ENCODE results near the gene ZBTB7C. TPM values are rescaled to one million over a fixed set of nuclear protein-coding genes. Genes with fewer than 3 reads are reported as not detected.

The ZBTB7C gene
- total and polyA plus RNA-seq, 8 donors = 3.0 to 47.8 (median 19.3) TPM

DNA sequence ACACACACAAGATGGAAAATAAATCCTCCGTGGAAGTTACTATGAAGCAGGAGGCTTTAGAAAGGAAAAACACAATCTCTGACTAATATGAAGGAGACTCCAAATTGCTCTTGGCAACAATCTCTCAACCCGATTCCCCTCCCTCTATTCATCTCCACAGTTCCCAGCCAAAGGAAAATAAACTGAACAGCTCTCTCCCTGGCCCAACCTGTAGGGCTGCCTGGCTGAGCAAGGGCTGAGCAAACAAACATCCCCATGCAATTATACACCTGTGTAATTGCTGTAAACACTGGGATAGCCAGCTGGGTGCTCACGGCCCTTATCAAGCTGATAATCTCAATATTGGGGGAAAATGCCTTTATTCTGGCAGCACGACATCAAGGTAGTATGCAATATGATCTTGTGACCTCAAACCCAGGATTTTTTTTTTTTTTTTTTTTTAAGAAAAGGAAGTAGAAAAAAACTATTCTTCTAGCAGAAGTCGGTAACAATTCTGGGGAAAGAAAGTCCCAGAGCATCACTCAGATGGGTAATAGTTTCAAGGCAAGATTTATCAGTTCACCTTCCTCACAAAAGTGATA is 275.4 kb downstream of the ZBTB7C start:
- peak; percentile 63 to 86 for DNase-seq
- Histone ChIP-seq H3K4me1 (peaks cover 27 to 70% (median 58%) of the 10 kb centered on the region in 4 donors), H3K27me3 (peaks cover 0 to 34% (median 18%) of the 10 kb centered on the region in 3 donors), H3K36me3 (no peaks in the 10 kb centered on the region), H3K9me3 (no peaks in the 10 kb centered on the region), H3K27ac (peak overlapping the region in 4 of 5 donors; percentile 60 to 87 (median 63)), H3K4me3 (peak overlapping the region in 1 of 4 donors; percentile 68)
- intact Hi-C loops (cut with DNase I; ENCODE audit: low total_unique reads) = no loop called here
- TF ChIP-seq POLR2AphosphoS5 (IDR thresholded peaks at IDR 0.05) (peak in 2 of 3 donors; percentile 23 to 36), POLR2A (IDR thresholded peaks at IDR 0.05) (no peak)
- WGBS, 5 donors = 11 to 21% (median 13%) methylated on average over 5 of the region's 5 CpGs

DNA sequence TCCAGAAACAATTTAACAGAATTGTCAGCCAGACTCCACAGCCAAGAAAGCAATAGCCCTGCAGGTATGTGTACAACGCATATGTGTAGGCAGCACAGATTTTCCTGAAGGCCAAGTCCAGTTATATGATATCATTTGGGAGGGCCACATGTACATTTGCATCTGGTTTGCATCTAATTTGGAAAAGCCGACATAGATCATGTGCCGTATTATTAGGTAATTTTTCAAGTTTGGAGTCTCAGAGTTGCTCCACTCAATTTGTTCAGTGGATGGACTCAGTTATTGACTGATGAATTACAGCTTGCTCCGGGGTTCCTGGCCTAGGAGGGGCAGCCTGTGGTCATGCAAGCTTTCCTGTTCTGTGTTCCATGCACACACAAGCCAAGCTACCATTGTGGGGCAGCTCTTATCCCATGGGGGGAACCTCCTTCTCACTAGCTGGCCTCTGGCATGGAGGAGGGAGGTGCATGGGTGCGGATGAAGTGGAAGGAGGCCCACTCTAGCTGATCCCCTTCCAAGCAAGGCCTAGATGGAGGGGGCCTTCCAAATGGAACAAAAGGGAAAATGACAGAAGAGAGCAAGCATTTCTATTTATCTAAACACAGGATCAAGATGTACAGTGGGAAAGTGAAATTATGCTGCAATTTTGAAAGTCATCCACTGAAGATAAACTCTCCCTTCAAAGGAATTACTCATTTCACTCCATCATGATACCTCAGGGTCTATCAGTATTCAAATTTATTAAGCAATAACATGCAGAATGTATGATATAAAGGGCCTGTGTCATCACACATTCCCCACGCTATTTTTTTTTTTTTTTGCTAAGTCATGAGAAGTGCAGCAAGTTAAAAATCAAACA is 276.2 kb downstream of the ZBTB7C start:
- 54 to 66% (median 59%) methylated on average over 6 of the region's 6 CpGs for WGBS, 5 donors
- intact Hi-C loops (cut with DNase I; ENCODE audit: low total_unique reads) = no loop called here
- Histone ChIP-seq H3K27ac (peak overlapping the region in 4 of 5 donors; percentile 26 to 87 (median 62)), H3K9me3 (no peaks in the 10 kb centered on the region), H3K27me3 (peaks cover 0 to 27% (median 18%) of the 10 kb centered on the region in 3 donors), H3K36me3 (no peaks in the 10 kb centered on the region), H3K4me1 (peaks cover 26 to 63% (median 52%) of the 10 kb centered on the region in 4 donors), H3K4me3 (peak overlapping the region in 1 of 4 donors; percentile 68)
- TF ChIP-seq, protein P1, sequence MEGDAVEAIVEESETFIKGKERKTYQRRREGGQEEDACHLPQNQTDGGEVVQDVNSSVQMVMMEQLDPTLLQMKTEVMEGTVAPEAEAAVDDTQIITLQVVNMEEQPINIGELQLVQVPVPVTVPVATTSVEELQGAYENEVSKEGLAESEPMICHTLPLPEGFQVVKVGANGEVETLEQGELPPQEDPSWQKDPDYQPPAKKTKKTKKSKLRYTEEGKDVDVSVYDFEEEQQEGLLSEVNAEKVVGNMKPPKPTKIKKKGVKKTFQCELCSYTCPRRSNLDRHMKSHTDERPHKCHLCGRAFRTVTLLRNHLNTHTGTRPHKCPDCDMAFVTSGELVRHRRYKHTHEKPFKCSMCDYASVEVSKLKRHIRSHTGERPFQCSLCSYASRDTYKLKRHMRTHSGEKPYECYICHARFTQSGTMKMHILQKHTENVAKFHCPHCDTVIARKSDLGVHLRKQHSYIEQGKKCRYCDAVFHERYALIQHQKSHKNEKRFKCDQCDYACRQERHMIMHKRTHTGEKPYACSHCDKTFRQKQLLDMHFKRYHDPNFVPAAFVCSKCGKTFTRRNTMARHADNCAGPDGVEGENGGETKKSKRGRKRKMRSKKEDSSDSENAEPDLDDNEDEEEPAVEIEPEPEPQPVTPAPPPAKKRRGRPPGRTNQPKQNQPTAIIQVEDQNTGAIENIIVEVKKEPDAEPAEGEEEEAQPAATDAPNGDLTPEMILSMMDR (IDR thresholded peaks at IDR 0.05) = no peak
- TF ChIP-seq EP300 (IDR thresholded peaks at IDR 0.05) = no peak
- no peak for DNase-seq

DNA sequence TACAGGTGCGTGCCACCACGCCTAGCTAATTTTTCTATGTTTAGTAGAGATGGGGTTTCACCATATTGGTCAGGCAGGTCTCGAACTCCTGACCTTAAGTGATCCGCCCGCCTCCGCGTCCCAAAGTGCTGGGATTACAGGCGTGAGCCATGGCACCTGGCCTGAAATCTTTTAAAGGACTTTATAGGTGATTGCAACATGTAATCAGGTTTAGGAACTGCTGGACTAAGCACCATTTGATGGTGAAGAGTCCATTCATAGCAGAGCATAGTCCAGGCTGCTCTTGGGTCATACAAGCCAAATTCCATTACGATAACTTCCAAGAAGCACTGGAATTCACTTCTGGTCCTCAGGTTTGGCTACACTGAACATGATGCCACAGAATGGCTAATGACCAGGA is 278.1 kb downstream of the ZBTB7C start:
- Histone ChIP-seq H3K9me3 (no peaks in the 10 kb centered on the region), H3K27ac (no peak overlapping the region), H3K36me3 (no peaks in the 10 kb centered on the region), H3K4me1 (peaks cover 19 to 47% (median 34%) of the 10 kb centered on the region in 4 donors), H3K27me3 (peaks cover 0 to 9% (median 7%) of the 10 kb centered on the region in 3 donors), H3K4me3 (no peak overlapping the region)
- TF ChIP-seq EP300 (IDR thresholded peaks at IDR 0.05) (no peak), POLR2AphosphoS5 (IDR thresholded peaks at IDR 0.05) (no peak), POLR2A (IDR thresholded peaks at IDR 0.05) (no peak)
- TF ChIP-seq, protein P1 (IDR thresholded peaks at IDR 0.05) = no peak
- intact Hi-C loops (cut with DNase I; ENCODE audit: low total_unique reads) = no loop called here
- no peak for DNase-seq
- 96 to 98% (median 97%) methylated on average over 9 of the region's 9 CpGs for WGBS, 5 donors

DNA sequence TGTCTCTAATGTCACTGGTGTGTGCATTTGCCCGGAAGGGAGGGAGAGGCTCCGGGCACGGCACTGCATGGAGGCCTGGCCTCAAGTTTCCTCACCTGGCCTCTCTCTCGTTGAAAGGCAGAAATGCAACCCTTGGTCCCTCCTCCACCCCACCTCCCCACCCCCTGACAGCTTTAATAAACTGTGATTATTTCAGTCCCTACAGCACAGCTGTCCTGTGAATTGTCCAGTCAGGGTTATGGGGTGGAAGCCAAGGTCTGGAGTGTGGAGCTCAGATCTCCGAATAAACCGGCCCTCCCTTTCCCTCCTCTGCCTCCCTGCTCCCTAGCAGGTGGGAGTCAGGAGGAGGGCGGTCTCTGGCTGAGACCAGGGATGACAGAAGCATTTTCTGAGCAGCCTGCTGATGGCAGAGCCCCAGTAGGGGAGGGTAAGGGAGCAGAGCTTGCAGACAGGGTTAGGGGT is 279.5 kb downstream of the ZBTB7C start:
- no peak overlapping the region for H3K27ac ChIP-seq
- intact Hi-C loops (cut with DNase I; ENCODE audit: low total_unique reads) = no loop called here
- DNase-seq = peak in 1 of 2 donors; percentile 45
- WGBS, 5 donors = 67 to 80% (median 79%) methylated on average over 7 of the region's 7 CpGs
- TF ChIP-seq POLR2A (IDR thresholded peaks at IDR 0.05) = no peak
- no peak for TF ChIP-seq POLR2AphosphoS5 (IDR thresholded peaks at IDR 0.05)
- TF ChIP-seq EP300 (IDR thresholded peaks at IDR 0.05) = no peak
- H3K27me3 ChIP-seq = no peaks in the 10 kb centered on the region
- H3K4me3 ChIP-seq = no peak overlapping the region
- H3K9me3 ChIP-seq = no peaks in the 10 kb centered on the region
- peaks cover 11 to 47% (median 32%) of the 10 kb centered on the region in 4 donors for H3K4me1 ChIP-seq
- H3K36me3 ChIP-seq = no peaks in the 10 kb centered on the region

DNA sequence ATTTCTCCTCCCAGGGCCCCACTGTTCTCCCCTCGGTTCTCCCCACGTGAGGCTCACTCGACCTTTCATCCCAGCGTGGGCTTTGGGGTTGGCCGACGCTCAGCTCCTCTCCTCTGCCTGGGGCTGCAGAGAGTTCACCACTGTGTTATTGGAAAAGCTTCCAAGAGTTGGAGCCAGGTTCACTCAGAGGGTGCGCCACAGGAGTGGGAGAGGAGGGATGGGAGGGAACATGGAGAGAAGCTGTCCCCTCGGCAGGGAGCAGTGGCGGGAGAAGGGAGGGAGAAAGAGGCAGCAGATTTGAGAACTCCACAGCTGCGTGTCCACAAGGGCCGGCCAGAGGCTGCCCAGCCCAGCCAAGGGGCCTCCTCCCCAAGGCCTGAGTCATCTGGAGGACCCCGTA is 281.6 kb downstream of the ZBTB7C start:
- TF ChIP-seq EP300 (IDR thresholded peaks at IDR 0.05) (no peak), POLR2AphosphoS5 (IDR thresholded peaks at IDR 0.05) (no peak), POLR2A (IDR thresholded peaks at IDR 0.05) (no peak)
- TF ChIP-seq, protein P1 (IDR thresholded peaks at IDR 0.05) = no peak
- DNase-seq = peak in 1 of 2 donors; percentile 43
- Histone ChIP-seq H3K9me3 (no peaks in the 10 kb centered on the region), H3K4me1 (peaks cover 9 to 45% (median 27%) of the 10 kb centered on the region in 4 donors), H3K27me3 (no peaks in the 10 kb centered on the region), H3K27ac (no peak overlapping the region), H3K36me3 (no peaks in the 10 kb centered on the region), H3K4me3 (no peak overlapping the region)
- intact Hi-C loops (cut with DNase I; ENCODE audit: low total_unique reads) = no loop called here
- WGBS, 5 donors = 76 to 96% (median 90%) methylated on average over 11 to 12 of the region's 12 CpGs
